ENCODE measurements around the gene HS3ST6. TPM values are rescaled to one million over a fixed set of nuclear protein-coding genes. Genes with fewer than 3 reads are reported as not detected.

The HS3ST6 gene
- total RNA-seq, 3 donors from 2014 or later, result not detected

GRCh38 chr16:1908184-1908583 lies 10.0 kb downstream of the HS3ST6 start:
- Histone ChIP-seq H3K4me3 (no peak overlapping the region), H3K27ac (no peak overlapping the region), H3K9me3 (no peaks in the 10 kb centered on the region), H3K36me3 (no peaks in the 10 kb centered on the region), H3K27me3 (peaks cover 0 to 22% of the 10 kb centered on the region in 2 donors), H3K4me1 (no peaks in the 10 kb centered on the region)
- intact Hi-C loops (cut with DNase I; ENCODE audit: low total_unique reads), result no loop called here
- no peak for DNase-seq (ENCODE audit: low spot score in 2 of 2)
- no peak for TF ChIP-seq POLR2A (IDR thresholded peaks at IDR 0.05)
- TF ChIP-seq POLR2AphosphoS5 (IDR thresholded peaks at IDR 0.05), result no peak
- TF ChIP-seq CTCF (IDR thresholded peaks at IDR 0.05), result no peak

- no peak overlapping the region for H3K4me3 ChIP-seq
- H3K27ac ChIP-seq, result no peak overlapping the region
- H3K36me3 ChIP-seq, result no peaks in the 10 kb centered on the region
- H3K27me3 ChIP-seq, result peaks cover 0 to 22% of the 10 kb centered on the region in 2 donors
- TF ChIP-seq CTCF (IDR thresholded peaks at IDR 0.05) (no peak), POLR2A (IDR thresholded peaks at IDR 0.05) (no peak), POLR2AphosphoS5 (IDR thresholded peaks at IDR 0.05) (no peak)
- no peak for DNase-seq (ENCODE audit: low spot score in 2 of 2)
- no peaks in the 10 kb centered on the region for H3K9me3 ChIP-seq
- intact Hi-C loops (cut with DNase I; ENCODE audit: low total_unique reads), result no loop called here
- no peaks in the 10 kb centered on the region for H3K4me1 ChIP-seq
Measured at GRCh38 chr16:1907226-1907860, 10.9 kb downstream of the HS3ST6 start.

- H3K27me3 ChIP-seq, result peaks cover 0 to 22% of the 10 kb centered on the region in 2 donors
- H3K27ac ChIP-seq, result no peak overlapping the region
- TF ChIP-seq POLR2A (IDR thresholded peaks at IDR 0.05) (no peak), CTCF (IDR thresholded peaks at IDR 0.05) (no peak), POLR2AphosphoS5 (IDR thresholded peaks at IDR 0.05) (no peak)
- no peaks in the 10 kb centered on the region for H3K4me1 ChIP-seq
- no peak for DNase-seq (ENCODE audit: low spot score in 2 of 2)
- no peaks in the 10 kb centered on the region for H3K36me3 ChIP-seq
- no peak overlapping the region for H3K4me3 ChIP-seq
- no peaks in the 10 kb centered on the region for H3K9me3 ChIP-seq
- intact Hi-C loops (cut with DNase I; ENCODE audit: low total_unique reads), result no loop called here
Measured at GRCh38 chr16:1906846-1907165, 11.4 kb downstream of the HS3ST6 start.

DNA sequence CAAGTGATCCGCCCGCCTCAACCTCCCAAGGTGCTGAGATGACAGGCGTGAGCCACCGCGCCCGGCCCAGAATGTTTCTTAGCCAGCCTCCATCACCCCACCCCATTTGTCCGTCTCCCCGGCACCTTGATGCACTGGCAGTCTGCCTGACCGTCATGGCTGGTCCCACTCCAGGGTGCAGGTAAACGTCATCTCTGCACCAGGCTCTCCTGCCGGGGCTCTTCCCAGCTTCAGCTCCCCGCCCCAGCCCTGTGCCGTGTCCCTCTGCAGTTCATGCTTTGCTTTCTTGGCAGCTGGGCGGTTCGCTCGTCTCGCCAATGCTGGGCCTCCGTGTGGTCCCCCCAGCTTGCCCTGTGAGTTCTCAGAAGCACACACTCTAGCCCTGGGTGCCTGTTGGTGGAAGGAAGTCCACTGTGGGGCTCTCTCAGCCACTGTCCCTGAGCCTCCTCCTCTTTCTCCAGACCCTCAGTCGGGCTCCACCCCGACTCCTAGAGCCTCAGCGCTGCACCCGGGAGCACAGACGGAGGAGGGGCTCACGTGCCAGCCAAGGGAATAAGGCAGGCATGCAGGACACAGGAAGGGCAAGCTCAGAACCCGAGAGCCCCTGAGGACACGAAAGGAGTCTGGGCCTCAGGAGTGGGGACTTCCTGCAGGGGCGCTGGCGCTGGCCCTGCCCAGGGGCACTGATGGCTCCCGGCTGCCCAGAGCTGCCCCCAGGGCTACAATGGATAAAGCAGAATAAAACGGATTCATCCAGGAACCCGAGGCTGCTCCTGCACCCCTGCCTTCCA lies 12.0 kb downstream of the HS3ST6 start:
- Histone ChIP-seq H3K4me1 (no peaks in the 10 kb centered on the region), H3K4me3 (no peak overlapping the region), H3K9me3 (no peaks in the 10 kb centered on the region), H3K36me3 (no peaks in the 10 kb centered on the region), H3K27ac (no peak overlapping the region), H3K27me3 (peaks cover 0 to 22% of the 10 kb centered on the region in 2 donors)
- no peak for DNase-seq (ENCODE audit: low spot score in 2 of 2)
- intact Hi-C loops (cut with DNase I; ENCODE audit: low total_unique reads), result no loop called here
- no peak for TF ChIP-seq POLR2A (IDR thresholded peaks at IDR 0.05)
- no peak for TF ChIP-seq CTCF (IDR thresholded peaks at IDR 0.05)
- TF ChIP-seq POLR2AphosphoS5 (IDR thresholded peaks at IDR 0.05), result no peak

All from breast epithelium (tissue), 4 donors.